Measurements from ENCODE around the gene CIZ1.
"Not testable (repeated sequence)": the region's sequence is repeated elsewhere in the genome, so short reads cannot be mapped to it uniquely, and the experiment has no call there.

Gene CIZ1, protein sequence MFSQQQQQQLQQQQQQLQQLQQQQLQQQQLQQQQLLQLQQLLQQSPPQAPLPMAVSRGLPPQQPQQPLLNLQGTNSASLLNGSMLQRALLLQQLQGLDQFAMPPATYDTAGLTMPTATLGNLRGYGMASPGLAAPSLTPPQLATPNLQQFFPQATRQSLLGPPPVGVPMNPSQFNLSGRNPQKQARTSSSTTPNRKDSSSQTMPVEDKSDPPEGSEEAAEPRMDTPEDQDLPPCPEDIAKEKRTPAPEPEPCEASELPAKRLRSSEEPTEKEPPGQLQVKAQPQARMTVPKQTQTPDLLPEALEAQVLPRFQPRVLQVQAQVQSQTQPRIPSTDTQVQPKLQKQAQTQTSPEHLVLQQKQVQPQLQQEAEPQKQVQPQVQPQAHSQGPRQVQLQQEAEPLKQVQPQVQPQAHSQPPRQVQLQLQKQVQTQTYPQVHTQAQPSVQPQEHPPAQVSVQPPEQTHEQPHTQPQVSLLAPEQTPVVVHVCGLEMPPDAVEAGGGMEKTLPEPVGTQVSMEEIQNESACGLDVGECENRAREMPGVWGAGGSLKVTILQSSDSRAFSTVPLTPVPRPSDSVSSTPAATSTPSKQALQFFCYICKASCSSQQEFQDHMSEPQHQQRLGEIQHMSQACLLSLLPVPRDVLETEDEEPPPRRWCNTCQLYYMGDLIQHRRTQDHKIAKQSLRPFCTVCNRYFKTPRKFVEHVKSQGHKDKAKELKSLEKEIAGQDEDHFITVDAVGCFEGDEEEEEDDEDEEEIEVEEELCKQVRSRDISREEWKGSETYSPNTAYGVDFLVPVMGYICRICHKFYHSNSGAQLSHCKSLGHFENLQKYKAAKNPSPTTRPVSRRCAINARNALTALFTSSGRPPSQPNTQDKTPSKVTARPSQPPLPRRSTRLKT

DNA sequence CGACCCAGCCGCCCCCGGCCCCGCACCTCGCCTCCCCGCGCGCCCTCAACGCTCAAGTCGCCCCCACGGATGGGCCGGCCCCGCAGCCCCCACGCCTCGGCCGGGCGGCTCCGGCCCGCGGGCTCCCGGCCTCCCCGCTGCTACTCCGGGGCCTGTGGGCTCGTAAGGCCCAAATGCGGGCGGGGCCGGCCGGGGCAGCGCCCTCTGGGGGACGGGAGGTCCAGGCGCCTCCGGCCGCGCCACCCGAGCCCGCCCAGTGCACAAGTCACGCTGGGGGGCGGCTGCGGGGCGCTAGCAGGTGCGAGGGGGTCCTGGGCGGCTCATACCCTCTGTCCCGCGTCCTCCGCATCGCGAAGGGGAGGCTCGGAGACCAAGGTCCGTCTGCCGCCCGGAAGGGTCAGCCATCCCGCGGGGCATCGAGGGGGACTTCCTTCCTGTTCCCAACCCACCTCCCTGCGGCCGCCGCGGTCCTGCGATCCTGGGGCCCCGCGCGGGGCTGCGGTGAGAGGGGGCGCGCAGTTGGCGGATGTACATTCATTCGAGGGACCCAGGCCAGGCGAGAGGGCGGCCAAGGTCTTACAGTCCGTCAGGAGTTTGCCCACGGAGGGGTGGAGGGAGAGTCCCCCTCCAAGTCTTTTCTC, at the start of gene CIZ1:
Gene CIZ1 (minus strand): TSS at position 167 of the 641 bp plus-strand sequence. CDS start 715 bp downstream, outside the sequence.
- DNase-seq (ENCODE audit: low read depth) = peak; percentile 42
- TF ChIP-seq, protein P1, sequence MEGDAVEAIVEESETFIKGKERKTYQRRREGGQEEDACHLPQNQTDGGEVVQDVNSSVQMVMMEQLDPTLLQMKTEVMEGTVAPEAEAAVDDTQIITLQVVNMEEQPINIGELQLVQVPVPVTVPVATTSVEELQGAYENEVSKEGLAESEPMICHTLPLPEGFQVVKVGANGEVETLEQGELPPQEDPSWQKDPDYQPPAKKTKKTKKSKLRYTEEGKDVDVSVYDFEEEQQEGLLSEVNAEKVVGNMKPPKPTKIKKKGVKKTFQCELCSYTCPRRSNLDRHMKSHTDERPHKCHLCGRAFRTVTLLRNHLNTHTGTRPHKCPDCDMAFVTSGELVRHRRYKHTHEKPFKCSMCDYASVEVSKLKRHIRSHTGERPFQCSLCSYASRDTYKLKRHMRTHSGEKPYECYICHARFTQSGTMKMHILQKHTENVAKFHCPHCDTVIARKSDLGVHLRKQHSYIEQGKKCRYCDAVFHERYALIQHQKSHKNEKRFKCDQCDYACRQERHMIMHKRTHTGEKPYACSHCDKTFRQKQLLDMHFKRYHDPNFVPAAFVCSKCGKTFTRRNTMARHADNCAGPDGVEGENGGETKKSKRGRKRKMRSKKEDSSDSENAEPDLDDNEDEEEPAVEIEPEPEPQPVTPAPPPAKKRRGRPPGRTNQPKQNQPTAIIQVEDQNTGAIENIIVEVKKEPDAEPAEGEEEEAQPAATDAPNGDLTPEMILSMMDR (IDR thresholded peaks at IDR 0.05; ENCODE audit: low read depth, low read length, missing control alignments) = peak; percentile 64
- H3K4me3 ChIP-seq (ENCODE audit: low read depth, low read length) = peak within 1 kb of the TSS; percentile 69

DNA sequence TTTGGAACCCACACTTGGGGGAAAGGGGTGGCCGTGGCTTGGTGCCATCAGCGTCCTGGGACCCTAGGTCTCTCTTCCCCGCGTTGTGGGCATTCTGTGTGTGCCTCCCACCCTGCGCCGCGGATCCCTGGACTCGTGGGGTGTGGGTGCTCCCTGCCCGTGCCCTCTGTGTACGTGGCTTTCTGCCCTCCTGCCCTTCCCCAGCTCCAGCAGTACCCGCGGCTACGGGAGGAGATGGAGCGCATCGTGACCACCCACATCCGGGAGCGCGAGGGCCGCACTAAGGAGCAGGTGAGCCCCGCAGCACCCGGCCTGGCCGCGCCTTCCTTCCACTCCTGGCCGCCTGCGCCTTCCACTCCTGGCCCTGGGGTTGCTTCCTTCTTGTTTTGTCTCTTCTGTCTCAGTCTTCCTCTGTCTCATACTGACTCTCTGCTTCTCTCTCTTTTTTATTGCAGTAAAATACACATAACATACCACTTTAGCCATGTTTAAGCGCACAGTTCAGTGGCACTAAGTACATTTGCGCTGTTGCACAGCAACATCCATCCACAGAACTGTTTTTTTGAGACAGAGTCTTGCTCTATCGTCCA, 42.5 kb upstream of the CIZ1 start:
- H3K4me3 ChIP-seq (ENCODE audit: low read depth, low read length) = no peak overlapping the region
- DNase-seq (ENCODE audit: low read depth) = no peak
- TF ChIP-seq, protein P1 (IDR thresholded peaks at IDR 0.05; ENCODE audit: low read depth, low read length, missing control alignments) = no peak

DNA sequence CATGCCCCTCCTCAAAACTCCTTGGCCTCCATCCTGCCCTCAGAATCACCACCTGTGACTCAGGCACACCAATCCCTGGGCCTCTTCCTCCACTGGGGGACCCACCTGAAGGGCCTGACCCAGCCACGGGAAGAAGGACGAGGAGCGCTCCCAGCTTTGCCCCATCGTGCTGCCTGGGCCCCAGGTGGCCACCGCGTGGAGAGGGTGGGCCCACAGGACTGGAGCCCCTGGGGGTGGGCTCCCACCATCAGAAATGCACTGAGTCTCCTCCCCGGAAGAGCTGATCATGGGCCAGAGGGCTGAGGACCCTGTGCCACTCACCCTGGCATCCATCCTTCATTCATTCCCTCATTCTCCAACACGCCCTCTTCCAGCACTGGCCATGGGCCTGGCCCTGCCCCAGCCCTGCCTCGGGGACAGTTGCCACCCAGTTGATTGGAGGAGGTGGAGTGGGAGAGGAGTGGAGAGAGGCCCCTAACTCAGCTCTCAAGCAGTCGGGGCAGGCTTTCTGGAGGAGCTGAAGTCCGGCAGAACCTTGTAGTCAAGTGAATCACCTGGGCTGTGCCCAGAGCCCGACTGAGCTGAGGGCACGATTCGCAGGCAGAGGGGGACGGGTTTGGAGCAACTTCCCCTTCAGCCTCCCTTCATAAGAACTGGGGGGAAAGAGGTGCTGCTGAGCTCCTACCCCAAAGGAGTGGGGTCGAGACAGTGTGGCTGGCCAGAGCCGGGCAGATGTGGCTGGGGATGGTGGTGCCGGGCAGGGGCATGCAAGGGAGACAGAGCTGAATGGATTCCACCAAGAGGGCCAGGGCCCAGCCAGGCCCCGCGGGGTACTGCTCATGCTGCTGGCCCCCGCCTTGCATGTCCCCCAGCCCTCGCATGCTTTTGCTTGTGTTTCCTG, 41.4 kb upstream of the CIZ1 start:
- TF ChIP-seq, protein P1 (IDR thresholded peaks at IDR 0.05; ENCODE audit: low read depth, low read length, missing control alignments) = no peak
- no peak overlapping the region for H3K4me3 ChIP-seq (ENCODE audit: low read depth, low read length)
- no peak for DNase-seq (ENCODE audit: low read depth)

DNA sequence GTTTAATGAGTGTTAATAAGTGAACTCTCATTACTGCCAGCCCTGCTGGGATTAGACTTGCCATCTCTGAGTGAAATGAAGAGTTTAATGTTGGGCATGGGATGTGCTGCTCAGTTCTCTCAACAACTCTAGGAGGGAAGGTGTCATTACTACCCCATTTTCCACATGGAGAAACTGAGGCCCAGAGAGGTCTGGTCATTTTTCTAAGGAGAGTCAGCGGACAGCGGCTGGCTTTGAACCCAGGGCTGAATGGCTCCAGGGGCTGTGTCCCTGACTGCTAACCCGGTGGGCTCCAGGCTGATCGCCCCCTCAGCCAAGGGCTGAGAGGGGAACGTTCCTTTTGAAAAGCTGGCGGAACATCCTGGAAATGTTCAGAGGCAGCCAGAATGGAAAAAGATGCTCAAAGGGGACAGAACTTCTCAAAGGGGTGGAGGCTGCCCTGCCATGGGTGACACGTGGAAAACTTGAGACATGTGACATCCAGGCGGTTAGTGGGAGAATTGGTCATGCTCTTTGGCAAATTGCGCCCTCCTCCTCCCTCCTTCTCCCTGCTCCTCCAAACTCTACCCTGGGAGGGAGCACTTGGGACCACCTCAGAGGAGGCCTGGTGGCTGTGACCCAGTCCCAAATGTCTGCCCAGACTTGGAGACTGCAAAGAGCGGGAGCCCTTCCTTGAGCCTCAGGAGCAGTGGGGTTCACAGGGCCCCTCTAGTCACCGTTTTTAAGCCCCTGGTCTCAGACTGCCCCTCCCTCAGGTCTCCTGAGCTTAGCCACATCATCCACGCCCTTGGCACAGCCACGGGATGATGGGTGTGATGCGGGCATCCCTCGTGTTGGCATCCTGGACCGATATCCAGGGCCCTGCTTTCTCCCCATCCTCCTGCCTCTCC, 40.5 kb upstream of the CIZ1 start:
- TF ChIP-seq, protein P1 (IDR thresholded peaks at IDR 0.05; ENCODE audit: low read depth, low read length, missing control alignments) = no peak
- no peak overlapping the region for H3K4me3 ChIP-seq (ENCODE audit: low read depth, low read length)
- DNase-seq (ENCODE audit: low read depth) = no peak

DNA sequence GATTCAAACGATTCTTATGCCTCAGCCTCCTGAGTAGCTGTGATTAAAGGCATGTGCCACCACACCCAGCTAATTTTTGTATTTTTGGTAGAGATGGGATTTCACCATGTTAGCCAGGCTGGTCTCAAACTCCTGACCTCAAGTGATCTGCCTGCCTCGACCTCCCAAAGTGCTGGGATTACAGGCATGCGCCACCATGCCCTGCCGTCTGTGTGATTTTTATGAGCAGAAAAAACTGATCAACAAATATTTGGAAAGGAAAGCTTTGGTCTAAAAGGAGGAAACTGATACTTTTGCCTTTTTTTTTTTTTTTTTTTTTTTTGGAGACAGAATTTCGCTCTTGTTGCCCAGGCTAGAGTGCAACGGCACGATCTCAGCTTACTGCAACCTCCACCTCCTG, 39.5 kb upstream of the CIZ1 start:
- not testable (repeated sequence) for DNase-seq (ENCODE audit: low read depth); H3K4me3 ChIP-seq (ENCODE audit: low read depth, low read length)

DNA sequence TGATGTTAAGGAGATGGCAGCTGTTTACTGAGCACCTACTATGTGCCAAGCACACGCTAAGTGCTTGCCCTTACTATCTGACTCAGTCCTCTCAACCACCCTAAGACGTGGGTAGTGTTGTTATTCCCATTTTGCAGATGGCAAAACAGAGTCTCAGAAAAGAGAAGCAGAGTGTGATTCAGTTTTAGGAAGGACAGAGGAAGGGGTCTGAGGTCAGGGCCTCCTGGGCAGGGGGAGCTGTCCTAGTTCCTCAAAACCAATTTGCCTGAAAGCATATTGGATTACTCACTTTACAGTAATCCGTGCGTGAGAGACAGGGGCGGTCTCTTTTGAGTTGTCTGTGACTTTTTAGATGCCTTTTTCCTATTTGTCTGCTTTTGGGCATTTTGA, 35.0 kb upstream of the CIZ1 start:
- TF ChIP-seq, protein P1 (IDR thresholded peaks at IDR 0.05; ENCODE audit: low read depth, low read length, missing control alignments) = no peak
- H3K4me3 ChIP-seq (ENCODE audit: low read depth, low read length) = no peak overlapping the region
- no peak for DNase-seq (ENCODE audit: low read depth)
